Upper lobe of left lung (tissue), 4 donors: ENCODE data around the gene TERB1.

Experiments used
- CTCF ChIP-seq, 6 experiments: fragments of 450-650 bp in 4 of 6; fragments of 200-600 bp in 2 of 6; sonication (generic) in 2 of 6; IDR thresholded peaks; one replicate each; pipeline ENCODE4 v1.5.1; 2016 to 2019; ENCODE audit warnings: antibody characterized with exemption in 6 of 6
- POLR2A ChIP-seq, 4 donors: fragments of 450-650 bp; IDR thresholded peaks; one replicate each; pipeline ENCODE4 v1.5.1; 2016 to 2017; ENCODE audit warnings: antibody characterized with exemption in 4 of 4, mild to moderate bottlenecking in 2 of 4

GRCh38 chr16:66714654-66715307, 86.6 kb downstream of the TERB1 start:
- TF ChIP-seq CTCF (IDR thresholded peaks at IDR 0.05) (no peak), POLR2A (IDR thresholded peaks at IDR 0.05) (no peak)
